CD1c-positive myeloid dendritic cell (primary cell): ENCODE data around the gene TYMP.
A peak's percentile ranks its signal among the peaks of the same experiment; 100 is the strongest.
"Not testable (repeated sequence)": the region's sequence is repeated elsewhere in the genome, so short reads cannot be mapped to it uniquely, and the experiment has no call there.

Experiments
- DNase-seq: peaks from one replicate; pipeline ENCODE4 v3.0.0-alpha.2; 2016; ENCODE audit errors: extremely low spot score

Gene TYMP

DNA sequence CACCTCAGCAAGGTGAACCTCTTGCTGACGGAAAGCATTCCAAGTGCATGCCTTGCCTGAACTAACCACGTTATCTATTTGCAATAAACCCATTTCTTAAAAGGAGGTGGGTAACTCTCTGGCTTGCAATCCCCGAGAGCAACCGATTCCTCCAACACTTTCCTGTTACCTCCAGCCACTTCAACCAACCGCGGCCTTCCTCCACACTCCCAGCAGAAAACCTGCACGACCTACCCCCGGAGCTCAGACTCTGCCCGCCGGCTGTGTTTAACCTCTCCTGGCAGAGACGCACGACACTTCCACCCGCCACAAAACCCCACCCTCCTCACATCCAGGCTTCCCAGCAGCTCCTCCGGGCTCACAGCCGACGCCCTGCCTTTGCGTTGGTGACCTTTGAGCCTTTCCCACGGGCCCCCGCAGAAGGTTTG, 5.1 kb downstream of the TYMP start:
- no peak for DNase-seq

DNA sequence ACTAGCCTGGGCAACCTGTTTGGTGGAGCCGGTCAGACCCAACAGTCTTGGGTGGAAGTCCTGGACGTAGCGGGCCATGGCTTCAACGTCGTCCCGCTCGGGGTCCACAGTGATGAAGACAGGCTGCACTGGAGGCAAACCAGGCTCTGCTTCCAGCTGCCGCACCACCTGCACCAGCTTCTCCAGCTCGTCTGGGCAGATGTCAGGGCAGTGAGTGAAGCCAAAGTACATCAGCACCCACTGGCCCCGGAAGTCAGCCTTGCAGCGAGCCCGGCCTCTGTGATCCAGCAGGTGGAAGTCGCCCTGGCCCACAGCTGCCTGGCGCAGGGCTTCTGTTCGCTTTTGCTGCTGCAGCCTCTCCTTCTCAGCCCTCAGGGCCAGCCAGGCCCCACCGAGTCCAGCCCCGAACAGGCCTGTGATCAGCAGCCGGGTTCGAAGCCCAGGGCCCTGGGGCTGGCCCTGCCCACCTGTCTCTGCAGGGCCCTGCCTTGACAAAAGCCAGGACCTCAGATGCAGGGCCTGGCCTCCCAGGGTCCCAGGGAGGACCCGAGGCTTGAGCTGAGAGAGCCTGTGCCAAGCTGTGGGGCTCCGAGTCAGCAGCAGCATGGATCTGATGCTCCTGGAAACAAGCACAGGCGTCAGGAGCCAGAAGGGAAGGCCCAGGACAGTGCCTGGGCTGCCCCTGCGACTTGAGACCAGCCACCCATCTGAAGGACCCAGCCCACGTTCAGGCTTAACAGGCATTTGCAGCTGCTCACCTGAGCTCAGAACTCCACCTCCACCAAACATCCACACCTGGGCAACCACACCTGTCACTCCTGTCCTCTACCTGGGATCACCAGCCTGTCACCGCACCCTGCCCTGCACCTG, 5.8 kb downstream of the TYMP start:
- no peak for DNase-seq

DNA sequence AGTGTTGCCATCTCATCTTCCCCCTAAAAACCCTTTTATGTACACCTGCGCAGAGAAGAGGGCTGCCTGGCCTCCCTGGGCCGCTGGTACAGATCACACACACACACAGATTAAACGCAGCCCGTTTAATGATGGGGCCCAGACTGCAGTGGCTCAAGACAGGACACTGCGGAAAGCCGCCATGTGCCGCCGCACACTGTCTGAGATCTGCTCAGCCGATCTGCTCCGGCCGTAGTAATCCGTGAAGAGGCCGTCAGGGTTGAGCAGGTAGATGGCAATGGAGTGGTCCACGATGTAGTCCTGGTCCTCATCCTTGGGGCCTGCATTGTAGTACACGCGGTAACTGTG, 6.4 kb downstream of the TYMP start:
- no peak for DNase-seq

DNA sequence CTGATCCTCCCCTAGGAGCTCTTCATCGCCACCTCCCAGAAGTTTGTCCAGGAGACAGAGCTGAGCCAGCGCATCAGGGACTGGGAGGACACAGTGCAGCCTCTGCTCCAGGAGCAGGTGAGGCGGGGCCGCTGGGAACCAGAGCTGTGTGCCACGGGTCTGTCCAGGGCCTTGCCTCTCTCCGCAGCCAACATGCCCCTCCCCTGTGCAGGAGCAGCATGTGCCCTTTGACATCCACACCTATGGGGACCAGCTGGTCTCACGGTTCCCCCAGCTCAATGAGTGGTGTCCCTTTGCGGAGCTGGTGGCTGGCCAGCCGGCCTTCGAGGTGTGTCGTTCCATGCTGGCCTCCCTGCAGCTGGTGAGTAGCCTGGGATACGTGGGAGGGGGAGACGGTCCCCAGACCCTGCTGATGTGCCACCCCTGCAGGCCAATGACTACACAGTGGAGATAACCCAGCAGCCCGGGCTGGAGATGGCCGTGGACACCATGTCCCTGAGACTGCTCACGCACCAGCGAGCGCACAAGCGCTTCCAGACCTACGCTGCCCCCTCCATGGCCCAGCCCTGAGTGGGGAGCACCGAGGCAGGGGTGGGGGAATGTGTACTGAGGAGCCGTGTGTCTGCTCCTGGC, 6.9 kb downstream of the TYMP start:
- no peak for DNase-seq

DNA sequence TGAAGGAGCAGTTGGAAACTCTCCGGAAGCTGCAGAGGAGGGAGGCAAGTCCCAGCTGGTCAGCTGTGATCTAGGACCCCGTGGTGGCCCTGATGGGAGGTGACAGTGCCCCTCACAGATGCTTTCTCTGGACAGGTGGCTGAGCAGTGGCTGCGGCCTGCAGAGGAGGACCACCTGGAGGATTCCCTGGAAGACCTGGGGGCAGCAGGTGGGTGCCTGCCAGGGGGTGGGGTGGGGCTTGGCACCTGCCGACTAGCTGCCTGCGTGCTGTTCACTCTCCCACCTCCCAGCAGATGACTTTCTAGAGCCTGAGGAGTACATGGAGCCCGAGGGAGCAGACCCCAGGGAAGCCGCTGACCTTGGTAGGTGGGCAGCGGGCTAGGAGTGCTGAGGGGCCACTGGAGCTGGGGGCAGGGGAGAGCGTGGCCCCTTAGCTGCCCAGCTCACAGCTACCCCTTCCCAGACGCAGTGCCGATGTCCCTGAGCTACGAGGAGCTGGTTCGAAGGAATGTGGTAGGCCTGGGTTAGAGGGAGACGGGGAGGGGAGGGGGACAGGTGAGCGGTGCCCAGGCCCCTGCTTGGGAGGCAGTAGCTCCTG, 7.5 kb downstream of the TYMP start:
- no peak for DNase-seq

DNA sequence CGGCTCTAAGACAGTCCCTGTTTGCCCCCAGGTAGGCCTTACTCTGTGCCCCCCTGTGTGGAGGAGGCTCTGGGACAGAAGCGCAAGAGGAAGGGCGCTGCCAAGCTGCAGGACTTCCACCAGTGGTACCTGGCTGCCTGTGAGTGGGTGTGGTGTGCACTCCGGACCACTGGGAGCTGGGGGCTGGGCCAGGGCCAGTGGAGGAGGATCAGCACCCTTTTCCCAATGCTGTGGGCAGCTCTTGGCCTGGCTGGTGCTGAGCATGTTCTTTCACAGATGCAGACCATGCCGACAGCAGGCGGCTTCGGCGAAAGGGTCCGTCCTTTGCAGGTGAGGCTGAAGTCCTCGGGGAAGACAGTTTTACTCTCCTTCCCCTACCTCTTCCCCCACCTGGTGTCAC, 8.1 kb downstream of the TYMP start:
- no peak for DNase-seq

DNA sequence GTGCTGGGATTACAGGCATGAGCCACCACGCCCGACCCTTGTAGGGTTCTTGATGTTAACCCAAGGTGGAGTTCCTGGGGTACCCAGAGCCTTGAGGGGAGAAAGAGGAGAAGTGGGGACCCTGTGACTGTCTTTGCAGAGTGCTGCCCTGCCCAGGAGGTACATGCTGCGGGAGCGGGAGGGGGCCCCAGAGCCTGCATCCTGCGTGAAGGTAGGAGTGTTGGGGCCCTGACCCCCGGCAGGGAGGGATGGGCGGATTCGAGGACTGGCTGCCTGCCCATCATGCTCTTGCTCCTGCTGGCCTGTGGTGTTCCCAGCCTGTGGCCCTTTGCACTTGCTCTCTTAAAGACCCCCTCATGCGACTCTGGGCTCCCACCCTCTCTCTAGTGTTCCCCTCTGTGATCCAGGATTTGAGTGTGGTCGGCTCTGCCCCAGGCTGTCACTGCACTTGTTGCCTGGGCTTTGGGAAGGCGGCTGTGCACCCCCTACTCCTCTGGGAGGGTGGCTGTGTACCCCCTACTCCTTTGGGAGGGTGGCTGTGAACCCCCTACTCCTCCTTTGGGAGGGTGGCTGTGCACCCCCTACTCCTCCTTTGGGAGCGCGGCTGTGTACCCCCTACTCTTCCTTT, 8.9 kb downstream of the TYMP start:
- DNase-seq = no peak

DNA sequence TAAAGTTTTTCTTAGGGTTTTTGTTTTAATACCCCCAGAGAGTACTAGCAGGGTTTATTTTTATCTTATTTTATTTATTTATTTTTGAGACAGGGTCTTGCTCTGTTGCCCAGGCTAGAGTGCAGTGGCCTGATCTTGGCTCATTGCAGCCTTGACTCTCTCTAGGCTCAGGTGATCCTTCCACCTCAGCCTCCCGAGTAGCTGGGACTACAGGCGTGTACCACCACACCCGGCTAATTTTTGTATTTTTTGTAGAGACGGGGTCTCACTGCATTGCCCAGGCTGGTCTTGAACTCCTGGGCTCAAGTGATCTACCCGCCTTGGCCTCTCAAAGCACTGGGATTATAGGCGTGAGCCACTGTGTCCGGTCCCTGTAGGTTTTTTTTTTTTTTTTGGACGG, 9.6 kb downstream of the TYMP start:
- not testable (repeated sequence) for DNase-seq

DNA sequence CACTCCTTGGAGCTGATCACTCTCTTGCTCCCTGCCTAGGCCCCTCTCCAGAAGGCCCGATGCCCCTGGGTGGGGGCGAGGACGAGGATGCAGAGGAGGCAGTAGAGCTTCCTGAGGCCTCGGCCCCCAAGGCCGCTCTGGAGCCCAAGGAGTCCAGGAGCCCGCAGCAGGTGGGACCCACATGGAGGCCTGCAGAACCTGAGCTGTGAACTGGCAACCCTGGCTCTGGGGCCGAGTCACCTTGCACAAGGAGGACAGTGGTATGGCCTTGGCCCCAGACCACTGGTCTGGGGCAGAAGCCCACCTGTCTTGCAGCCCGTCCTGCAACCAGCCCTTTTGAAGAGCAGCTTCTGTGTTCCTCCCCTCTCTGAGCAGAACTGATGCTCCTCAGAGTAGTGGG, 10.7 kb downstream of the TYMP start:
- no peak for DNase-seq

DNA sequence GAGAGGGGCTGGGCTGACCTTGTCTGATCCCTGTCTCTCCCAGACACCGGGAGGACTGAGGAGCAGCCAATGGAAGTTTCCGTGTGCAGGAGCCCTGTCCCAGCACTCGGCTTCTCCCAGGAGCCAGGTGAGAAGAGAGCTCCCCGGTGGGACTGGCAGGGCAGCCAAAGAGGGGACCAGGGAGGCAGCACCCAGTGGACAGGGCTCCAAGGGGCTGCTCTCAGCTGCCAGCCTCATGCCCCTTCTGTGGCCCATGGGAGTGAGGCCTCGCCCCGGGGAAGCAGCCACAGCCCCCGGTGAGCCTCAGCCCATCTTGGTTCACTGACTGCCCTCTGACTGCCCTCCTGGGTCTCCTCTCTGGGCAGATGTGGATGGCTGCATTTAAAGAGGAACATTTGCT, 11.2 kb downstream of the TYMP start:
- DNase-seq = no peak

DNA sequence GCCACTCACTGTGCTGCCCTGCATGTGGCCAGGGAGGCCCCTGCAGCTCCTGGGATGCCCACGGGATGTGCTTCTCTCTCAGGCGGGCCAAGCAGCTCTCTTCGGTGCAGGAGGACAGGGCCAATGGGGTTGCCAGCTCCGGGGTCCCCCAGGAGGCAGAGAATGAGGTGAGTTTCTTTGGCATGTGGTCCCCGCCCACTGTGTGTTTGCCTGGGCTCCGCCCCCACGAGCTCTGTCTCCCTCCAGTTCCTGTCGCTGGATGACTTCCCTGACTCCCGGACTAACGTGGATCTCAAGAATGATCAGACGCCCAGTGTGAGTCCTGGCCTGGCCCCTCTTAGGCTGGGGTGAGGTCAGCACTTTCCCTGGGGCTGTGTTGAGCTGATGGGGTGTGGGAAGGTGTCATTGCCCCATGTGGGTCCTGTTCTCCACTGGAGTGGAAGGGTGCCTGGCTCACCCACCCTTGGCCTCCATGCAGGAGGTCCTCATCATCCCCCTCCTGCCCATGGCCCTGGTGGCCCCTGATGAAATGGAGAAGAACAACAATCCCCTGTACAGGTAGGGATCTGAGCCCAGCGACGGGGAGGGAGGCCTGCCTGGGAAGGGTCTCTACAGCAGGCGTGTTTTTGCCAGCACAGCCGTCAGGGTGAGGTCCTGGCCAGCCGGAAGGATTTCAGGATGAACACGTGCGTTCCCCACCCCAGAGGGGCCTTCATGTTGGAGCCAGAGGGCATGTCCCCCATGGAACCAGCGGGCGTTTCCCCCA, 12.1 kb downstream of the TYMP start:
- DNase-seq = no peak

DNA sequence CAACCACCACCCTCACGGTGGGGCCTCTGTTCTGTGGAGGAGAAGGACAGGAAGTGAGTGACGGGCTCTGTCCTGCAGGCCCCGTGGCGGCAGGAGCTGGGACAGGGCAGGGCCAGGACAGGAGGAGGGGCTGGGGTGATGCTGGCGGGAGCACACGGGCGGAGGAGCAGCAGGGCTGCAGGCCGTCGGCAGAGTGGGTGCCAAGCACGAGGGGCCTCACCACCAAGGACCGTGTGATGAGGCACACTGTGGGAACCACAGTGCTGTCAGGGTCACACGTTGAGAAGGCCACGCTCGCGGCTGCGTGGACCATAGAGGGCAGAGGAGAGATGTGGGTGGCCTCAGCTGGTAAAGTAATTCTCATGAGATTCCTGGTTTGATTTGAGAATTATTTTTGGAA, 12.9 kb downstream of the TYMP start:
- no peak for DNase-seq

DNA sequence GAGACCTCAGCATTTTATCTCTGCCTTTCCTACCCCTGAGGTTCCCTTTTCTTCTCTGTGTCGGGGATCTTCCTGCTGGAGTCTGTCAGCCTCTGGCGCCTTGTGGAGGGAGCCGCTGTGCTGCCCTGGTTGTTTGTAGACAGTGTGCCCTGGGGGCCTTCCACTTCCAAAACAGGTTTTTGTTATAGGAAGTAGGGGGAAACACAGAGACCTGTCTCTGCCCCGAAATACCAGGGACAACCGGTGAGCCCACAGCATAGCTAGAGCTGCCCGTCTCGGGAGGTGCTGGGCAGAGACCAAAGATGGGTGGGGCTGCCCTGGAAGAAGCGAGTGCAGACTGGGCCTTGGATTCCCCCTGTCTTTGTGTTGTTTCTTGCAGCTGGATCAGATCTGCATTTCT, 13.7 kb downstream of the TYMP start:
- DNase-seq = no peak

DNA sequence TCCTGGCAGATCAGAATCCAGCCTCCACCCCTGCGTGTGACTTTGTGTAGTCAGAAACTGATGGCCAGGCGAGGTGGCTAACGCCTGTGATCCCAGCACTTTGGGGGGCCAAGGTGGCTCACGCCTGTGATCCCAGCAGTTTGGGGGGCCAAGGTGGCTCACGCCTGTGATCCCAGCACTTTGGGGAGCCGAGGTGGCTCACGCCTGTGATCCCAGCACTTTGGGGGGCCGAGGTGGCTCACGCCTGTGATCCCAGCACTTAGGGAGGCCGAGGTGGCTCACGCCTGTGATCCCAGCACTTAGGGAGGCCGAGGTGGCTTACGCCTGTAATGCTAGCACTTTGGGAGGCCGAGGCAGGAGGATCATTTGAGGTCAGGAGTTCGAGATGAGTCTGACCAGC, 16.6 kb downstream of the TYMP start:
- no peak for DNase-seq

DNA sequence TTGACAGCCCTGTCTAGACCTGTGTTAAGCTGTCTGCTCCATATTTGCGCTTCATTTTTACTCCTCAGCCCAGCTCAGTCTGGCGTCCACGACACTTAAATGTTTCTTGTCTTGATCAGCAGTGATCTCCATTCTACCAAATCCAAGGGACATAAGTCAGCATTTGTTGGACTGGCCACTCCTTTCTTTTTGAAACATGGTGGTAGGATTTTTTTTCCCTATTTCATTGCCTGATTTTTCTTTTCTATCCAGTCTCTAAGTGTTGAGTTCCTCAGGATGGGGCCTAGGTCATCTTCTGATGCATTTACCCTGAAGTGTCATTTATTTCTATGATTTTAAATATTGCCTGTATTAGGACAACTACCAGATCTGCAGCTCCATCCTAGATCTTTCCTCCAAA, 20.9 kb downstream of the TYMP start:
- no peak for DNase-seq

DNA sequence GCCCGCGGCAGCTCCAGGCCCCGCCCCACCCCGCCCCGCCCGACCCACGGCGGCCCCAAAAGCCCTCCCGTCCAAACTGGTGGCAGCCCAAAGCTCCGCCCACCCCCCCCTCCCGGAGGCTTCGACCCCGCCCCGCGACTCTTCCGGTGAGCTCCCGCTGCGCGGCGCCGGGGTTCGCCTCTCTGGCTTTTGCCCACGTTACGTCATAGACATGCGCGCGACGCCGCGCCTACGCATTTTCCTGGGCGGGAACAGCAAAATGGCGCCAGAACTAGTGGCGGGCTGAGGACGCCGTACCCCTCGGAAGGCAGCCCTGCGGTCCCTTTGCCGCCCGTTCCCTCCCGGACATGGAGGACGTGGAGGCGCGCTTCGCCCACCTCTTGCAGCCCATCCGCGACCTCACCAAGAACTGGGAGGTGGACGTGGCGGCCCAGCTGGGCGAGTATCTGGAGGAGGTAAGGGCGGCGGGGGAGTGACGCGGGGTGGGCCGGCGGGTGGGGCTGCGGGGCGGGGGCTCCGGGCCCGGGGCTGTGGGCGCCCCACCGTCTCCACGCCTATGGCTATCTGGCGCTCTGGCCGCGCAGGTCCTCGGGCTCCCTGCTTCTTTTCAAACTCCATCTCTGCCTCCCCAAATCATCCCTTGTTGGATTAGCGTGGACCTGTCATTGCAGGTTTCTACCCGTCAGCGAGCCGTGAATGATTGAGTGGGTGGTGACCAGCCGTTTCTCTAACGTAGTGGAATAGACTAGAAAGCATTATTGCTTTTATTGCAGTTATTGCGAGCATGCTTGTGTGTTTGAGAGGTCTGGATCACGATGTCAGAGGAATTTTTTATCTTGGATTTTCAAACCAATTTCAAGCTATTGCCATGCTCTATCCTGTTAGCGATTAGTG, 21.6 kb downstream of the TYMP start, which contains the start of gene NCAPH2:
Gene NCAPH2 (plus strand): TSS at position 234 of the 894 bp plus-strand sequence. CDS start 114 bp downstream, at position 348.
- DNase-seq = peak; percentile 100

DNA sequence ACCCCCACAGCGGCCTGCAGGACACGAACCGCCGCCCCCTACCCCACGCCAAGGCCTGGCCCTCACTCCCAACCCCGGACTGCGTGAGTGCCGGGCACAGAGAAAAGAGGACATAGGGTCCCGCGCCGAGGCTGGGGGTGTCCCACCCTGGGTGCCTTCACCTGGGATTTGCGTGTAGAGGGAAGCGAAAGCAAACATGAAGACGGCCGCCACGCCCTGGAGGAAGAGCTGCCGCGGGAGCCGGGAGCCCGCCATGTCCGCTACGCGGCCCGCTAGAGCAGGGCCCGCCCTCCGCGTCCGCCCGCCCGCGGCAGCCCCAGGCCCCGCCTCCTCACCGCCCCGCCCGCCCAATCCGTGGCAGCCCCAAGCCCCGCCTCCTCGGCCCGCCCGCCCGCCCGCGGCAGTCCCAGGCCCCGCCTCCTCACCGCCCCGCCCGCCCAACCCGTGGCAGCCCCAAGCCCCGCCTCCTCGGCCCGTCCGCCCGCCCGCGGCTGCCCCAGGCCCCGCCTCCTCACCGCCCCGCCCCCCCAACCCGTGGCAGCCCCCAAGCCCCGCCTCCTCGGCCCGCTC, 22.3 kb downstream of the TYMP start, which contains the start of gene LMF2:
Gene LMF2 (minus strand): TSS at position 282 of the 570 bp plus-strand sequence. CDS start 27 bp downstream, at position 255.
- no peak for DNase-seq

DNA sequence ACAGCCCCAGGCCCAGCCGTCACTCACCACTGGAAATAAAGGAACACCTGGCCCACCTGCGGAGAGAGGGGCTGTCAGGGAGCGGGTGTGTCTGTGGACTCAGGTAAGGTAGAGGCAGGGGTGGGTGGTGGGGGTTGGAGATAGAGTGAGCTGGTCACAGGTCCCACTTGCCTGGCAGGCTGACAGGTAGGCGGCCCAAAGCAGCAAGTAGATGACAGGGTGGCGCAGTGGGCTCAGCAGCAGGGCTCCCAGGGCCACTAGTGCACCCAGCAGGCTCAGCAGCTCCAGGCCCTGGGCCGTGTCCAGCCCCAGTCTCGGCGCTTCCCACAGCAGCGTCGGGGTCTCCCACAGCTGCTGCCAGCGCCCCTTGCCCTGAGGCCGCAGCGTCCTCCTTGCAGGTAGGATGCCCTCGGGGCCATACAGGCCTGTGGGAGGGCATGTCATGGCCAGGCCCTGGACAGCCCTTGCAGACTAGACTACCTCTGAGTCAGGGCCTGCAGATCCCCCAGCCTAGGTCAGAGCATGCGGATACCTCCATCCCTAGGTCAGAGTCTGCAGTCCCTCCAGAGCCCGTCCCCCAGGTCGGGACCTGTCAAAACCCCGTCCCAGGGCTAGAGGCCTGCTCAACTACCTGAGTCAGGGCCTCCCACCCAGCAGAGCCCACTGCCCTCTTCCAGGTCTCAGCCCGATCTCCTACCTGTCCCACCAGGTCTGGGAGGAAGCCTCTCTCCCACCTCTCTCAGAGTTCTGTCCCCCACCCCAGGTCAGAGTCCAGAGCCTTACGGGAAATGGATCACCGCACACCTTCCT, 23.0 kb downstream of the TYMP start:
- no peak for DNase-seq
